NCI-H510A (cell line): ENCODE results near the gene HYAL3.
A peak's percentile ranks its signal among the peaks of the same experiment; 100 is the strongest.
"Not testable (repeated sequence)": the region's sequence is repeated elsewhere in the genome, so short reads cannot be mapped to it uniquely, and the experiment has no call there.

ENCODE experiments used
- DNase-seq: peaks from one replicate; lab custom pipeline; 2025; lab: John Stamatoyannopoulos, UW

HYAL3 gene

GRCh38 chr3:50269977-50270413 is 29.2 kb downstream of the HYAL3 start:
- DNase-seq: no peak

DNA sequence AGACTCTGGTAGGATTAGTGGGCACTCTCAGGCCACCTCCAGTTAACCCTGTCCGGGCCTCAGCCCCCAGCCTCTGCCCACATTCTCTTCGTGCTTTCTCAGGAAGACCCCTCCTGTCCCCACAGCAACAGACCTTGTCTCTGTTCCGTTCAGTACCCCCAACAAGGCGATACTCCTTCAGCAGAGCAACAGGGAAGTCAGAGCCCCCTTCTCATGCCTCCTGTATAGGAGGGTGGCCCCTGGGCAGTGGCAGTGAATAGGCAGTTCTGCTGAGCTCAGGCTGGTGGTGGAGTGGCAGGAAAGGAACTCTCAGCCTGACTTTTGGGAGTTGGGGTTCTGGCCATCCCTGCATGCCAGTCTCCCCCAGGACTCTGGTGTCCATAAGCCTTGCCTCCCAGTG is 29.7 kb downstream of the HYAL3 start:
- no peak for DNase-seq

DNA sequence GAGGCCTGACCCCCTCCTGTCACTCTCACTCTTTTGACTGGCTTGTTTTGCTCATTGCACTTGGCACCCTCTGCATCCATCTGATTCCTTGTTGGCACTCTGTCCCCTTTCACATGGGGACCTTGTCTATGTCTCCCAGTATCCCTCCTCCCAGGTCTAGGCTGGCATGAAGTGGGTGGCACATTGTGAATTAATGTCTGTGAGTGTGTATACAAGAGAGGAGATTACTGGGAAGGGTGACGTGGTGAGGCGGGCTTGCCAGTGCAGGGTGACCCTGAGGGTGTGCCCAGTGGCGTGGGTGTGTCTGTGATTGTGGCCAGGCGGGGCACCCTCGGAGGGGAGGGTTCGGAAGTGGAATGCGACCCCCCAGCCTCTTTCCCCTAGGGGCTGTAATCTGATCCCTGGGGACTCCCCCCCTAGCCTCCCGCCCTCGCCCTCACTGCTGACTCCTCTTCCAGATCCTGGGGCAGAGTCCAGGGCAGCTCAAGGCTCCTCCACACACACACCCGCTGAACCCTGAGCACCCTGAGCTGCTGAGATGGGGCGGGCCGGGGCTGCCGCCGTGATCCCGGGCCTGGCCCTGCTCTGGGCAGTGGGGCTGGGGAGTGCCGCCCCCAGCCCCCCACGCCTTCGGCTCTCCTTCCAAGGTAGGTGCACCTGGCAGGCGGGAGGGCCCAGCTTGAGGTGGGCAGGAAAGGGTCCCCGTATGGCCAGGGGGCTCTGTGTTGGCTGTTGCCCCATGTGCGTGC is 30.3 kb downstream of the HYAL3 start, which contains the start of gene SEMA3B:
SEMA3B (plus strand) TSS at position 445 of the 749 bp plus-strand sequence; CDS start at position 539, 94 bp downstream.
- DNase-seq: no peak

GRCh38 chr3:50268276-50268675 is 30.9 kb downstream of the HYAL3 start:
- no peak for DNase-seq

DNA sequence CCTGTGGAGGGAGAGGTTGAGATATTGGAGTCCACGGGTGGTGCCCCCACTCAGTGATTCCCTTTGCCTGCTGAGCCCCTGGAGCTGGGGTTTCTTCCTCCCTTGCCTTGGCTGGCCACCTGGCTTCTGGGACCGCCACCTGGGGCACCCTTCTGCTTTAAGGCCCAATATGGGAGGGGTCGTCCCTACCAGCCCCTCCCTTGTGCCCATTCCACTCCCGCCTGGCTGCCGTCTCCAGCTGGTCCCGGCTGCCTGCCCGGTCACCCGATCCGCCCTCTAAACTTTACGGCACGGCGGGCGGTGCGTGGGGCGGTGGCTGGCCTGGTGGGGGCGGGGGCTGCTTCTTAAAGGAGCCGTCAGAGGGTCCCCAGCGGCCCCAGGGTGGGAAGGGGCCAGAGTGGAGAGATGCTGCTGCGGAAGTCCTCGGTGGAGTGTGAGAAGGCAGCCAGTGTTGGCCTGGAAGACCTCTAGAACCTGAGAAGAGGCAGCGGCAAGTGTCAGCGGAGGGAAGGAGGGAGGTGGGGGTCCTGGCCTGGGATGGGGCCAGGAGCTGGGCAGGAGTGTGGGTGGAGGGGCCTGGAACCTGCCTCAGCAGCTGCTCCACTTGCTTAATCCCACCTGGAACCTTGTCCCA is 31.8 kb downstream of the HYAL3 start:
- no peak for DNase-seq

- no peak for DNase-seq
These were observed 32.4 kb downstream of the HYAL3 start for GRCh38 chr3:50266836-50267235.

DNA sequence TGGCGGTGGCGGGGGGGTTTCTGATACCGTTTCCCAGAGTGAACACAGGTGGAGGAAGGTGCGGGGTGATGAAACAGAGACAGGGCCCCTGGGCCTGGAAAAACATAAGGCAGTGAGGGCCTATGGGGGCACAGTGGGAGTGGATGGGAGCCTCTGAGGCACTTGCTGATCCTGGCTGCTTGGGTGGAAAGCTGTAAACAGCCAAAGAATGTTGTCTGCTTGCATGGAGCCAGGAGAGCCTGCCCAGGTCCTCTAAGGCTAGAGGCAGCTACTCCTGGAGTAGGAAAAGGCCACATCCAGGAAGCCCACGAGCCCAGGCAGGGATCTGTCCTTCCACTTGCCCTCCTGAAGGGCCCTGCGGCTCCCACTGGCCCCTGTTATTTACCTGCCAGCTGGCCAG is 33.2 kb downstream of the HYAL3 start:
- DNase-seq: no peak

- no peak for DNase-seq
These were observed 33.6 kb downstream of the HYAL3 start for GRCh38 chr3:50265571-50265970.

GRCh38 chr3:50264964-50265485 is 34.2 kb downstream of the HYAL3 start:
- DNase-seq: no peak

GRCh38 chr3:50264383-50264963 is 34.7 kb downstream of the HYAL3 start:
- DNase-seq: no peak

GRCh38 chr3:50263478-50264382 is 35.5 kb downstream of the HYAL3 start:
- DNase-seq: no peak

GRCh38 chr3:50262778-50263177 is 36.4 kb downstream of the HYAL3 start:
- DNase-seq: no peak

DNA sequence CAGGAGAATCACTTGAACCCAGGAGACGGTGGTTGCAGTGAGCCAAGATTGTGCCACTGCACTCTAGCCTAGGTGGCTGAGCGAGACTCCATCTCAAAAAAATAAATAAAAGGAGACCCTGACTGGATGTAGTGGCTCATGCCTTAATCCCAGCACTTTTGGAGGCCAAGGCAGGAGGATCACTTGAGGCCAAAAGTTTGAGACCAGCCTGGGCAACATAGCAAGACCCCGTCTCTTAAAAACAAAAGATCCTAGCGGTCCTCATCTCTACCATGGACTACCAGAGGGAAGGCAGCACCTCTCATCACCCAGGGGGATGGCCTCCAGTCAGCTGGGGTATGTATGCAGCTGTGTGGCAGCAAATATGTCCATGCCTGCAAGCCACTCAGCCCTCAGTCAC is 37.0 kb downstream of the HYAL3 start:
- DNase-seq: not testable (repeated sequence)

DNA sequence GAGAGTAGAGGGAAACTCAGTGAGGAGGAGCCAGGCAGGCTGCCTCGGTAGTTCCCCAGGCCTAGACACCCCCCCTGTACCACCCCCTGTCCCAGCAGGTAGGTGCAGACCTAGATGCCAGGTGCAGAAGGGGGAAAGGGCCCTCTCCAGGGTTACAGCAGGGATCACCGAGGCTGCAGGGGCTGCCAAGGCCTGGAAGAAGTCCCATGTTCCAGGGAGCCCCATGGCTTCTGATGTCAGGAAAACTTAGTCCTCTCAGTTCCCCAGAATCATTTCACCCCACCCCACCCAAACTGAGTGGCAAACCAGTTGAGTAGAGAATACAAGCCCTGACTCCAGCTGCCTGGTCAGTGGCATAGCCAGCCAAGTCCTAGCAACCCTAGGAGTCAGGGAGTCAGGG is 37.7 kb downstream of the HYAL3 start:
- DNase-seq: no peak

DNA sequence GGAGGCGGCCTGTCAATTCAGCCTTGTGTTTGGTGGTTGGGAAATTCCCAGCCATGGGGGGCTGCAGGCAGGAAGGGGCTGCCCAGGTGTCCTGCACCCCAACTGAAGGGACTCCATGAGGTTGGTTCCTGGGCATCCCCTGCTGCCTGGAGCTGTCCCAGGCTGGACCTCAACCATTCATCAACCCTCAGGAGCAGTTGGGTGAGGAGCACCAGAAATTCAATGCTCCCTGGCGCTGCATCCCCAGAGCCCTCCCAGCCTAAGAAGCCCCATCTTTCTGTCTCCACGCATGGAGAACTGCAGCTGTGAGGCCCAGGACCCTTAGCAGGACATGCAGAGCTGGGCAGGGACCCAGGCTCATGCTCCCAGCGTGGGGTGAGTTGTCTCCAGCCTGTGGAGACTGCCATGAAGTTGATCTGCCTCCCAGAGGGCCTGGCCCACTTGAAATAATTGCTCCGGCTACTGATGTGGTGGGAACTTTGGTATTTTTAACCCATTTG is 38.2 kb downstream of the HYAL3 start:
- no peak for DNase-seq

GRCh38 chr3:50260027-50260941 is 38.9 kb downstream of the HYAL3 start:
- DNase-seq: peak; percentile 57

GRCh38 chr3:50259432-50260026 is 39.7 kb downstream of the HYAL3 start:
- no peak for DNase-seq

GRCh38 chr3:50258979-50259378 is 40.2 kb downstream of the HYAL3 start:
- no peak for DNase-seq

DNA sequence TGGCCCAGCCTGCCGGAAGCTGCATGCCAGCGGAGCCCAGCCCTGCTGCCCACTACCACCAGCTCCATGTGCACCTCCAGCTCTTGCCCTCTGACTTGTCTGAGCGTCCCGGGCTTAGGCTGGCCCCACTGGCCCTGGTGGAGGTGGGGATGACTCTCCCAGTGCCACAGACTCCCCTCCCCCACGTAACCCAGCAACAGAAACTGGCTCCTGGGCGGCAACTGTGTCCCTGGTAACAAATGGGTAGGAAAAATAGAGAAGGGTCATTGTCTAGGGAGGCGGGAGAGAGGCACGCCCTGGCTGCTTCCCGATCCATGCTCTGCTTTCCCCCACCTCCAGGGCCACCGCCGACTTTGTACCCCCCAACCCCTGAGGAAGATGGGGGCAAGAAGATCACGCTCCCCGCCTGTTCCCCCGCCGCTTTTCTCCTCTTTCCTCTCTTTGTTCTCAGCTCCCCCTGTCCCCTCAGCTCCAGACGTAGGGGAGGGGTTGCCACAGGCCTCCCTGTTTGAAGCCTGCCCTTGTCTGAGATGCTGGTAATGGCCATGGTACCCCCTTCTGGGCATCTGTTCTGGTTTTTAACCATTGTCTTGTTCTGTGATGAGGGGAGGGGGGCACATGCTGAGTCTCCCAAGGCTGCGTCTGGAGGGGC is 41.0 kb downstream of the HYAL3 start:
- DNase-seq: no peak
